AG08396 (cell line): Measurements from ENCODE around the gene EFNB3.
A peak's percentile ranks its signal among the peaks of the same experiment; 100 is the strongest.

Experiments
- DNase-seq: peaks from one replicate; pipeline ENCODE4 v3.0.0; 2012; ENCODE audit warnings: low spot score, mixed read lengths

EFNB3 gene, protein sequence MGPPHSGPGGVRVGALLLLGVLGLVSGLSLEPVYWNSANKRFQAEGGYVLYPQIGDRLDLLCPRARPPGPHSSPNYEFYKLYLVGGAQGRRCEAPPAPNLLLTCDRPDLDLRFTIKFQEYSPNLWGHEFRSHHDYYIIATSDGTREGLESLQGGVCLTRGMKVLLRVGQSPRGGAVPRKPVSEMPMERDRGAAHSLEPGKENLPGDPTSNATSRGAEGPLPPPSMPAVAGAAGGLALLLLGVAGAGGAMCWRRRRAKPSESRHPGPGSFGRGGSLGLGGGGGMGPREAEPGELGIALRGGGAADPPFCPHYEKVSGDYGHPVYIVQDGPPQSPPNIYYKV

DNA sequence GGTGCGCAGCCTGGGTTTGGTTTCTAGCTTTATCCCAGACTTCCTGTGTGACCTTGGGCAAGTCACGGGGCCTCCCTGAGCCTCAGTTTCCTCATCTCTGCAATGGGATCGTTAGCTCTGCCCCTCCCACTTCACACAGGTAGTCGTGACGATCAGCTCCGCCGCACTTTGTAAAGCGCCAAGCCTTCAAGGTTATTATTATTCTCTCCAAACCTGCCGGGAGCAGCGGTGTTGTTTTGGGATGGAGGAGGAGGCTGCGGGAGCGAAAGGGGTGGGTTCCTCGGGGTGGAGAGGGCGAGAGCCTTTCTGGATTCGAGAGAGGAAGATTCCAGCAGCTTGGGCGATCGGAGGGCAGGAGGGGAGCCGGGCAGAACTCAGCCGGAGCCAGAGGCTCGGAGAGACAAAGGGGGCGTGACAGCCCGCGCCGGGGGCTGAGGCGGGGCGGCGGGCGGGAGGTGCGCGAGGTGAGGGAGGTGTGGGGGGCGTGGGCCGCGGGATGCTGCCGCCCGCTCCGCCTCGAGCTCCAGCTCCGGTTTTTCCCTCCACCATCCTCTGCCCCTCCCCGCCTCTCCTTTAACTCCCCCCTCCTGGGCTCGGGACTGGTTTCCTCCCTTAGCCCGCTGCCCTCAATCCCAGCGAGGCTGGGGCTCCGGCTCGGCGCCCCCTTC lies at the start of gene EFNB3:
TSS of gene EFNB3 (plus strand) at position 602 of the 668 bp plus-strand sequence. CDS start 397 bp downstream, outside the sequence.
- no peak for DNase-seq

DNA sequence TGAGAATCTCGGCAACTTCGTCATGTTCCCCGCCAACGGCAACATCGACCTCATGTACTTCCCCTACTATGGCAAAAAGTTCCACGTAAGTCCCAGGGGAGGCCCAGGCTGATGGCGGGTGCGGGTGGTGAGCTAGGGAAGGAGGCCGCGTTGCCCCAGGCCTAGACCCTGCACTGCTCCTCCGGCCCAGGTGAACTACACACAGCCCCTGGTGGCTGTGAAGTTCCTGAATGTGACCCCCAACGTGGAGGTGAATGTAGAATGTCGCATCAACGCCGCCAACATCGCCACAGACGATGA lies 49.5 kb upstream of the EFNB3 start:
- DNase-seq = no peak

DNA sequence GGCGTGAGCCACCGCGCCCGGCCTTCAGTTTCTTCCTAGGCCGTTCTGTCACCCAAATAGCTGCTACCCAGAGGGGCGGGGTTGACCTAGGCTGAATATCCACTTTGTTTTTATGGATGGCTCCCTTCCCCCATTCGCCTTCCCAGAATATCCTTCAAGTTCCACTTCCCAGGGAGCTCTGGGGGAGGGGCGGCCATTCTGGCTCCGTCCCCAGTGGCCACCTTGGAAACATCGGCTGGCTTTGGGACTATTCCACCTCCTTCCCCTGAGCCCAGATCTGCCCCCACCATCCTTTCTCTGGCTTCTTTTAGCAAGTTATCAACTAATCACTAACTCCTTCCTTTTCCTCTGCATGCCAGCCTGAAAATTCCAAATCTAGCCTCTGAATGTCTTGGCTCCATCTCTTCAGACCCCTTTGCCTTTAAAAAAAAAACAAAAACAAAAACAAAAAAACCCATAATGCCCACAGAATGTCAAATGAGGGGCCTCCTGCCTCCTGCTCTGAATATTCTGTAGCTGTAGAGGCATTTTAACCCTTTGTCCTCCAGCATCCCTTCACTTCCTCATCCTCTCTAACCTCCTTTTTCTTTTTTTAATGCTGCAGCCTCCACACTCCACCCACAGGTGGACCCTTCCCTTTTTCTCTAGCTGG lies 47.9 kb upstream of the EFNB3 start:
- DNase-seq = no peak

DNA sequence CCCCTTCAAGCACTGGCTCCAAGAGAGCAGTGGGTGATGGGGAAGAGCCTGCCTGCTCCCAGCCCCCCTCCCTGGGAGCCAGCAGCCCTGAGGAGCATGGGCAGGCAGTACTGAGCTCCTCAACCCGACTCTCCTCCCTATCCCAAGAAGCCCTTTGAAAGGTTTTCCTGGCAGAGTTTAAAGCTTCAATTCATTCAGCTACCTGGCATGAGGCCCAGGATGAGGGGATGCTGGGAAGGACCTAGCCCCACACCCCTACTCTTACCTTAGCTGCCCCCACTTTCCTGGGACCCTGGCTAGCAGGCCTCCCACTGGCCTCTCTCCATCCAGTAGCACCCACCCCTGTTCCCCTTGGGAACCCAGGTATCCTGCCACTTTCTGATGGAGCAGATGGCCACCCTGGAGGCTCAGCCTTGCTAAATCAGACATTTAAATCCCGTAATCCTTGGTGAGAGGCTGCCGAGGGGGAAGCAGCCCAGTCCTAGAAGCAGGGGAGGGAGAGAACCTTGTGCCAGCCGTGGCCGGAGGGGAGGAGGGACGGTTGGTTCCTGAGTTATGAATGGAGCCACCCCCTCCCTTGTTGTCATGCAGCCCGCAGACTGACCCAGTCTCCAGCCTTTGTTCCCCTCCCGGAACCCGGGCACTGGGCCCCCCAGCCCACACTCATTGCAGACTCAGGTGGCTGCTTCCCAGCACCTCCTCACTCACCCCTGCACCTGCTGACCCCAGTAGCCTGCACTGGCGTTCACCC lies 37.2 kb upstream of the EFNB3 start:
- no peak for DNase-seq

DNA sequence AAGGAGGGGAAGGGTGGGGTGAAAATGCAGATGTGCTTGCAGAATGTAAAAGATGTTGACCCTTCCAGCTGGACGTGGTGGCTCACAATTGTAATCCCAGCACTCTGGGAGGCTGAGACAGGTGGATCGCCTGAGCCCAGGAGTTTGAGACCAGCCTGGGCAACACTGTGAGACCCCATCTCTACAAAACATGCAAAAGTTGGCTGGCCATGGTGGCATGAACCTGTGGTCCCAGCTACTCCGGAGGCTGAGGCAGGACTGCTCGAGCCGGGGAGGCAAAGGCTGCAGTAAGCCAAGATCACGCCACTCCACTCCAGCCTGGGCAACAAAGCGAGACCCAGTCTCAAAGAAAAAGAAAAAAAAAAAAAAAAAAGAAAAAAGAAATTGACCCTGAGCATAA lies 36.5 kb upstream of the EFNB3 start:
- no peak for DNase-seq

DNA sequence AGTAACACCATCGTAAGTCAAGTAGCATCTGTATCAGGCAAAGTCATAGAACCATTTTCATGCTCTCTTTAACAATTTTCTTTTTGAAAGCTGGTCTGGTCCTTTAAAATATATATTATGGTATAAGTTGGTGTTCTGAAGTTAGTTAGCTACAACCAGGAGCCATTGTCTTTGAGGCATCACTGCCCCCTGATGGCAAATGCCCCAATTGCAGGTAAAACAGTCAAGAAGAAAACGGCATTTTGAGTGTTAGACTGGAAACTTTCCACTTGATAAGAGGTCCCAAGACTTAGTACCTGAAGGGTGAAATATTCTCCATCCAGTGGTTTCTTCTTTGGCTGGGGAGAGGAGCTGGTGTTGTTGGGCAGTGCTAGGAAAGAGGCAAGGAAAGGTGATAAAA lies 31.8 kb upstream of the EFNB3 start:
- DNase-seq = no peak

DNA sequence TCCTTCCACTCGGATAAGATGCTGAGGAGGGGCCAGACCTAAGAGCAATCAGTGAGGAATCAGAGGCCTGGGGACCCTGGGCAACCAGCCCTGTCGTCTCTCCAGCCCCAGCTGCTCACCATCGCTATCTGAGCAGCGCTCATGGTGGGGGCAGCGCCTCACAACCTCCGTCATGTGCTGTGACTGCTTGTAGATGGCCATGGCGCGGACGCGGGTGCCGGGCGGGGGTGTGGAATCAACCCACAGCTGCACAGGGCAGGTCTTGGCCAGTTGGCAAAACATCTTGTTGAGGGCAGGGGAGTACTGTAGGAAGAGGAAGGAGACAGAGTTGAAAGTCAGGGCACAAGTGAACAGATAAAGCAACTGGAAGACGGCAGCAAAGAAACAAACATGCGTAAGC lies 30.1 kb upstream of the EFNB3 start:
- no peak for DNase-seq

DNA sequence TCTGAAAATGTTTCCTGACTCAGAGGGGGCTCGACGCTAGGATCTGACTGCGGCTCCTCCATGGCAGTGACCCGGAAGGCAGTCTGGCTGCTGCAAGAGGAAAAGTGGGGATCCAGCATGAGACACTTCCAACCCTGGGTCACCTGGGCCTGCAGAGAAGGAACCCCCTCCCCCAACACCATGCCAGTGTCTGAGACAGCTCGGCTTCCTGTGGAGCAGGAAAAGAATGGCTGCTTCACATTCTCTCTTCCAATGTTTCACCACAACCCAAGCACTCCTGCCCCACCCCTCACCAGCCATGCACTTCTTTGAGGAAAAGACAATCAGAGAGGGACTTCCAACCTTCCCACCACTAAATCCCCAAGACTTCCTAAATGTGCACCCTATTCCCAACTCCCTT lies 28.5 kb upstream of the EFNB3 start:
- no peak for DNase-seq

DNA sequence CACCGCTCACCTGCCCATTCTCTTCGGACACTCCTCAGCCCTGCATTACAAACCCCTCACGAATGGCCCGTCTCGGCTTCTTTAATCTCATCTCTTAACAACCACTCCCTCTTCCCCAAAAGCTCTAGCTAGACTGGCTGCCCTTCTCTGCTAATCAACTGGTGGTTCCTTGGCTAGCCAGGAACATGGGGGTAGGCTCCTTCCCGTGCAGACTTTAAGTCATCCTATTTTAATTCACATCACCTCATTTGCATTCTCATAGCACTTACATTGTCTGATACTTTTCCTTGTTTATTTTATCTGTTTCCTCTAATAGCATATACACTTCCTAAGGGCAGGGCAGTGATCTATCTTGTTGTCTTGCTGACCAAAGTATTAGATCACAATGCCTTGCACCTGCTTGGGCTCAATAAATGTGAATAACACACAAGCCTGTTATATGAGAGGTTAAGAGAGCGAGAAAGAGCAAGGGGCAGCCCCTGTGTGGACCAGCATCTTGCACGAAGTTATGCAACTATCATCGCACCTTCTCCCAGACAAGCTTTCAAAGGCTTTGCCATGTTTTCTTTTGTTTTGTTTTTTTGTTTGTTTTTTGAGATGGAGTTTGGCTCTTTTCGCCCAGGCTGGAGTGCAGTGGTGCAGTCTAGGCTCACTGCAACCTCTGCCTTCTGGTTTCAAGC lies 27.5 kb upstream of the EFNB3 start:
- no peak for DNase-seq

DNA sequence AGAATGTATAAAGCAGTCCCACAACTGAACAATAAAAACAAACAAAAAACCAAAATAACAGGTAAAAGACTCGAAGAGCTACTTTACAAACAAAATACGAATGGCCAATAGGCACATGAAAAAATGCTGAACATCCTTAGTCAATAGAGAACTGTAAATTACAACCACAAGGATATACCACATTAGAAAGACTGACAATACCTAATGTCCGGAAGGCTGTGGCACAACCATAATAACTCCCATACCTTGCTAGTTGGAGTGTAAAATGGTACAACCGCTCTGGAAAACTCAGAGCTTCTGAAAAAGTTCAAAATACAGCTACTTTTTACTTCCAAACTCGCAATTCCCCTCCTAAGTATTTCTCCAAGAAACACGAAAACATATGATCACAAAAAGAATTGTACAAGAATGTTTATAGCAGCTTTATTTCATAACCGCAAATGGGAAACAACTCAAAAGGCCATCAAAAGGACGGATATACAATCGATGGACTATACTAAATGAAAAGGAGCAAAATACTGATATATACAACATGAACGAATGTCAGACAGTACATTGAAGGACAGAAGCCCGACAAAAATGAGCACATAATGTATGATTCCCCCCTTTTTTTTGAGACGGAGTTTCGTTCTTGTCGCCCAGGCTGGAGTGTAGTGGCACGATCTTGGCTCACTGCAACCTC lies 20.0 kb upstream of the EFNB3 start:
- DNase-seq = peak; percentile 1

DNA sequence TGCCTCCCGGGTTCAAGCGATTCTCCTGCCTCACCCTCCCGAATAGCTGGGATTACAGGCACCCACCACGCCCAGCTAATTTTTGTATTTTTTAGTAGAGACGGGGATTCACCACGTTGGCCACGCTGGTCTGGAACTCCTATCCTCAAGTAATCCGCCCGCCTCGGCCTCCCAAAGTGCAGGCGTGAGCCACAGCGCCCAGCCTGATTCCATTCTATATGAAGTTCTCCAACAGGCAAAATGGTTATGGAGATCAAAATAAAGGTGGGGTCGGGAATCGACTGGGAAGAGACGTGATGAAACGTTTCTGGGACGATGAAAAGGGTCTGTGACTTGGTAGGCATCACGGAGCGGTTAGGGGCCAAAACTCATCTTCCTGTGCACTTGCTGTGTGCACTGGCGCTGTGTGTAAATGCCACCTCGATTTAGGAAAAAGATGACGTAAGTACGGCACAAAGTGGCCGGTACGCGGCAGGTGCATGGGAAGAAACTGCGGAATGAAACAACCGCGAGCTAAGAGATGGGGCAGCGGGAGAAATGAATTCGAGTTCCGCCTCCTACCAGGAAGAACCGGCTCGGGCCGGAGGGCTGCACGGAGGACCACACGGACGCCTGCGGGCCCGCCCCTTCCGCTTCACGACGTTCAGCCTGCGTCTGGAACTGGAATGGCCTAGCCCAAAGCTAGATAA lies 19.3 kb upstream of the EFNB3 start:
- DNase-seq = peak; percentile 90

DNA sequence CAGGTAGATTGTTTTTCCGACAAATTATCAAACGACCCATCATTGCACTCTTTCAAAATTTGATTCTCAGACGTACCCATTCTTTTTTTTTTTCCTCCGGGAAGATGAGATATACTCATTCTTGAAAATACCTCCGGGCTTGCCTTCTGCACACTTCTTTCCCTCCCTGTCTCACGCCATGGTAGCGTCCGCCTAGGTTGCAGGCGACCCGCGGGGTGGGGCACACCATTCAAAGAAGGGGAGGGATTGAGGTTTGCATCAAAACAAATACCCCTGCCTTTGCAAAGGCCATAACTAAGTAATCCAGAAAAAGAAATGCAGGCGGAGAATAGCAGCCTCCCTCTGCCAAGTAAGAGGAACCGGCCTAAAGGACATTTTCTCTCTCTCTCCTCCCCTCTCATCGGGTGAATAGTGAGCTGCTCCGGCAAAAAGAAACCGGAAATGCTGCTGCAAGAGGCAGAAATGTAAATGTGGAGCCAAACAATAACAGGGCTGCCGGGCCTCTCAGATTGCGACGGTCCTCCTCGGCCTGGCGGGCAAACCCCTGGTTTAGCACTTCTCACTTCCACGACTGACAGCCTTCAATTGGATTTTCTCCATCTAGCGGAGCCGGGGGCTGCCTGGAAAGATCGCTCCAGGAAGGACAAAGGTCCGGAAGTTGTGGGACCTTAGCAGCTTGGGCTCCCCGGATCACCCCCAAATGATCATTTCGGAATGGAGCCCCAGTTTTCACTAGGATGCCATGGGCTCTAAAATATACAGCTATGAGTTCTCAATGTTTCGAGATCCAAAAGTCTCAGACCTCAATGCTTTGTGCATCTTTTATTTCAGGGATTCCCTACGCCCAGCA lies 18.6 kb upstream of the EFNB3 start:
- peak; percentile 73 for DNase-seq

DNA sequence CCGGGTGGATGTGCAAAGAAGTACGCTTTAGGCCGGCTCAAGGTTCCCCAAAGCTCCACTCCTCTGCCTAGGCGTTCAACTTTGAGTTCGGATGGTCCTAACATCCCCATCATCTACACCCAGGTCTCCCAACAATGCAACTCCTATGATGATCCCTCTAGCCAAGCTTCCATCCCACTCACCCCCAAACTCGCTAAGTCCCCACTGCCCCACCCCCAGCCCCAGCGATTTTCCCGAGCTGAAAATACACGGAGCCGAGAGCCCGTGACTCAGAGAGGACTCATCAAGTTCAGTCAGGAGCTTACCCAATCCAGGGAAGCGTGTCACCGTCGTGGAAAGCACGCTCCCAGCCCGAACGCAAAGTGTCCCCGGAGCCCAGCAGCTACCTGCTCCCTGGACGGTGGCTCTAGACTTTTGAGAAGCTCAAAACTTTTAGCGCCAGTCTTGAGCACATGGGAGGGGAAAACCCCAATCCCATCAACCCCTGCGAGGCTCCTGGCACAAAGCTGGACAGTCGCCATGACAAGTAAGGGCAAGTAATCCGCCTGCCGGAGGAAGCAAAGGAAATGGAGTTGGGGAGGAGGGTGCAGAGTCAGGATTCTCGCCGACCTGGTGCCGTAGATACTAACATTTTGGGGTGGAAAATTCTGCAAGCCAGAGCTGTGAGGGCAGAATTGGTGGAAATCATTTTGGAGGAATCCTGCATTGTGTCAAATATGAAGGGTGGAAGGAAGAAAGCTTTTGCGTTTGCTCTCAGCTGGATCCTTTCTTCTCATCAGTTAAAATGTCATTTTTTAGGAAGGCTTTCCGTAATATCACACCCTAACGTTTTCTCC lies 17.7 kb upstream of the EFNB3 start, which contains the start of gene TP53:
TSS of gene TP53 (minus strand) at position 419 of the 836 bp plus-strand sequence. CDS start 10,896 bp downstream, outside the sequence.
- peak; percentile 78 for DNase-seq

DNA sequence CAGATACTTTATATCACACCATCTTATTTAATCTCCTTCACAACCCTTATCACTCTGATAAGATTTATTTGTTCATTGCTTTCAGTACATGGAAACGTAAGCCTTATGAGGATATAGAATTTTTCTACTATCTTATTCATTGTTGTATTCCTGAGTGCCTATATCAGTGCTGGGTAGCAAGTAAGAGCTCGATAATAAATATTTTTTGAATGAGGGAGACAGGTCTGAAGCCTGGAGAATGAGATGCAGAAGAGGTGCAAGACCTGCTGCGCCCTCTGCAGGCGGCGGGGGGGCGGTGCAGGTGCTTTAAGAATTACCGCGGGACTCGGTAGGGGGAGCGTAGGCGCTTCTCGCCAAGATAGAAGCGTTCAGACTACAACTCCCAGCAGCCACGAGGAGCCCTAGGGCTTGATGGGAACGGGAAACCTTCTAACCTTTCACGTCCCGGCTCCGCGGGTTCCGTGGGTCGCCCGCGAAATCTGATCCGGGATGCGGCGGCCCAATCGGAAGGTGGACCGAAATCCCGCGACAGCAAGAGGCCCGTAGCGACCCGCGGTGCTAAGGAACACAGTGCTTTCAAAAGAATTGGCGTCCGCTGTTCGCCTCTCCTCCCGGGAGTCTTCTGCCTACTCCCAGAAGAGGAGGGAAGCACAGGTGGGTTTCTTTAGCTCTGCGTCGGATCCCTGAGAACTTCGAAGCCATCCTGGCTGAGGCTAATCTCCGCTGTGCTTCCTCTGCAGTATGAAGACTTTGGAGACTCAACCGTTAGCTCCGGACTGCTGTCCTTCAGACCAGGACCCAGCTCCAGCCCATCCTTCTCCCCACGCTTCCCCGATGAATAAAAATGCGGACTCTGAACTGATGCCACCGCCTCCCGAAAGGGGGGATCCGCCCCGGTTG lies 16.8 kb upstream of the EFNB3 start, which contains the start of gene WRAP53:
TSS of gene WRAP53 (plus strand) at position 570 of the 900 bp plus-strand sequence. CDS start at position 742, 172 bp downstream.
- peak; percentile 95 for DNase-seq

DNA sequence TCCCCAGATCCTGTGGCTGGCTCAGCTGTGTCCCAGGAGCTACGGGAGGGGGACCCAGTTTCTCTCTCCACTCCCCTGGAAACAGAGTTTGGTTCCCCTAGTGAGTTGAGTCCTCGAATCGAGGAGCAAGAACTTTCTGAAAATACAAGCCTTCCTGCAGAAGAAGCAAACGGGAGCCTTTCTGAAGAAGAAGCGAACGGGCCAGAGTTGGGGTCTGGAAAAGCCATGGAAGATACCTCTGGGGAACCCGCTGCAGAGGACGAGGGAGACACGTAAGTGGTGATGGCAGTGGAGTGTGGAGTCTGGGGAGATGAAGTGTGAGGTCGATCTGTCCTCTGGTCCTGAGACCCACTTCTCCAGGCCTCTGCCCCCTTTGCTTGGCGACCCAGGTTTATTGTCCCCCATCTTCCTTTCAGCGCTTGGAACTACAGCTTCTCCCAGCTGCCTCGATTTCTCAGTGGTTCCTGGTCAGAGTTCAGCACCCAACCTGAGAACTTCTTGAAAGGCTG lies 16.1 kb upstream of the EFNB3 start:
- no peak for DNase-seq

DNA sequence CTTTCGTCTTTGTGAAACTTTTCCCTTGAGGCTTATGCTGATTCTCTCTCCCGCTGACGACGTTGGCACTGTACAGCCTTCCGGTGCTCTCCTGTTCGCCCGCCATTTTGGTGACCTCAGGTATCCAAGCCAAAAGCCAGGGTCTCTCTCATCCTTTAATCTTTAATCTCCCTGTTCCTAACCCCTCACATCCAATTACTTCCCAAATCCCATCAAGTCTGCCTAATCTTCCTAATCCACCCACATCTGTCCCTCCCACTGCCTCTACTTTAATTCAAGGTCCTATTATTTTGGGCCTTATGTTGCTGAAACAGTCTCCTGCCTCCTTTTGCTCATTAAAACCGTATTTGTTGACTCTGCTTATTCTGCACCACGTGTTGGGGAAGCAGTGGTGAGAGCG lies 9.4 kb upstream of the EFNB3 start:
- DNase-seq = no peak

DNA sequence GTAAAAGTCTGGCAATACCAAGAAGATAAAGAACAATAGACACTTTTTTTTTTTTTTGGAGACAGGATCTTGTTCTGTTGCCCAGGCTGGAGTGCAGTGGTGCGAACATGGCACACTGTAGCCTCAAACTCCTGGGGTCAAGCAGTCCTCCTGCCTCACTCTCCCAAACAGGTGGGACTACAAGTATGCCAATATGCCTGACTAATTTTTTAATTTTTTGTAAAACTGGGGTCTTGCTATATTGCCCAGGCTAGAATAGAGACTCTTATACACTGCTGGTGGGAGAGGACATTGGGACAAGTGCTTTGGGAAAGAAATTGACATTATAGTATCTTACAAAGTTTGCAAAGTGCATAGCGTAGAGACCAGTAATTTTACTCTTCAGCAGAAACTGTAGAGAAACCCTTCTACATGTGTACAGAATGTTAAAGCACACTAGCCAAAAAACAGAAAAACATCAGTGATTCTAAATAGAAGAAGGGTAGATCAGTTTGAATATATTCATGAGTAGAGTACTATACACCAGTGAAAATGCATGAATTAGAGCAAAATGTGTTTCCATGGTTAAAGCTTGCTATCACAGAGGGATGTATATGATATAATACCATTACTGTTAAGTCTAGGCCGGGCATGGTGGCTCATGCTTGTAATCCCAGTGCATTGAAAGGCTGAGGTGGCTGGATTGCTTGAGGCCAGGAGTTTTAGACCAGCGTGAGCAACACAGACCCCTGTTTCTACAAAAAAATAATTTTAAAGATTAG lies 7.0 kb upstream of the EFNB3 start:
- no peak for DNase-seq
